Breast epithelium (tissue), 3 donors: ENCODE measurements around the gene STK40.

Experiments used
- CTCF ChIP-seq, 3 donors: fragments of 450-650 bp; IDR thresholded peaks; one replicate each; pipeline ENCODE4 v1.5.1; 2016 to 2017; ENCODE audit warnings: antibody characterized with exemption in 3 of 3, mild to moderate bottlenecking in 3 of 3, moderate library complexity in 3 of 3
- POLR2A ChIP-seq: fragments of 450-650 bp; IDR thresholded peaks from one replicate; pipeline ENCODE4 v1.6.1; 2016; ENCODE audit warnings: antibody characterized with exemption, mild to moderate bottlenecking, moderate library complexity
- POLR2AphosphoS5 ChIP-seq, 3 donors: sonication (generic); formaldehyde crosslinking; IDR thresholded peaks; one replicate each; pipeline ENCODE4 v1.6.1; 2017; ENCODE audit warnings: antibody characterized with exemption in 3 of 3

GRCh38 chr1:36330940-36331339 is 54.8 kb downstream of the STK40 start:
- TF ChIP-seq CTCF (IDR thresholded peaks at IDR 0.05) (no peak), POLR2A (no peak), POLR2AphosphoS5 (IDR thresholded peaks at IDR 0.05) (no peak)
